Karpas-422 (cell line): ENCODE data around the gene TNIP2. TPM values are rescaled to one million over a fixed set of nuclear protein-coding genes. Genes with fewer than 3 reads are reported as not detected.
"Not testable (repeated sequence)": the region's sequence is repeated elsewhere in the genome, so short reads cannot be mapped to it uniquely, and the experiment has no call there.

Experiments used
- DNase-seq: peaks from one replicate; pipeline ENCODE4 v3.0.0-alpha.2; 2015
- H2AFZ ChIP-seq: fragments of 200-600 bp; sonication (generic); 2 replicates; pipeline ENCODE4 v1.6.1; 2014; ENCODE audit warnings: antibody characterized with exemption, low read length, mixed read lengths
- H3K27ac ChIP-seq: fragments of 200-600 bp; sonication (generic); 2 replicates; pipeline ENCODE4 v1.5.1; 2014; ENCODE audit warnings: mild to moderate bottlenecking, low read length, moderate library complexity
- H3K27me3 ChIP-seq: fragments of 200-600 bp; sonication (generic); 2 replicates; pipeline ENCODE4 v1.6.1; 2014; ENCODE audit warnings: low read length, mixed read lengths
- H3K36me3 ChIP-seq: fragments of 200-600 bp; sonication (generic); 2 replicates; pipeline ENCODE4 v1.6.1; 2014; ENCODE audit warnings: low read length, mixed read lengths; ENCODE audit not compliant: insufficient read depth
- H3K4me1 ChIP-seq: fragments of 200-600 bp; sonication (generic); 2 replicates; pipeline ENCODE4 v1.6.1; 2014; ENCODE audit warnings: mild to moderate bottlenecking, low read length, mixed read lengths
- H3K4me2 ChIP-seq: fragments of 200-600 bp; sonication (generic); 2 replicates; pipeline ENCODE4 v1.6.1; 2014; ENCODE audit warnings: low read length, low read depth, mild to moderate bottlenecking; ENCODE audit not compliant: poor library complexity, severe bottlenecking
- H3K4me3 ChIP-seq: fragments of 200-600 bp; sonication (generic); 2 replicates; pipeline ENCODE4 v1.5.1; 2014; ENCODE audit warnings: mild to moderate bottlenecking, antibody characterized with exemption, low read length, mixed read lengths
- H3K79me2 ChIP-seq: fragments of 200-600 bp; sonication (generic); 2 replicates; pipeline ENCODE4 v1.6.1; 2014; ENCODE audit warnings: mild to moderate bottlenecking, low read length, mixed read lengths
- H3K9ac ChIP-seq: fragments of 200-600 bp; sonication (generic); 2 replicates; pipeline ENCODE4 v1.6.0; 2014; ENCODE audit warnings: low read length
- H3K9me2 ChIP-seq: fragments of 200-600 bp; sonication (generic), shearing (Covaris generic); replicated peaks from 2 replicates; pipeline ENCODE4 v1.6.0; 2014; ENCODE audit warnings: mild to moderate bottlenecking, low read length, moderate library complexity; ENCODE audit not compliant: insufficient read depth
- H3K9me3 ChIP-seq: fragments of 300-700, 200-600 bp; sonication (generic); 2 replicates; pipeline ENCODE4 v1.6.1; 2014; ENCODE audit warnings: low read length, mixed read lengths
- H4K20me1 ChIP-seq: fragments of 200-600 bp; sonication (generic); 2 replicates; pipeline ENCODE4 v1.6.1; 2014; ENCODE audit warnings: mild to moderate bottlenecking, antibody characterized with exemption, low read length, low read depth; ENCODE audit not compliant: insufficient read depth
- total RNA-seq: library from RNA; depleted of rRNA; stranded (reverse); fragments of >200 nt; shearing (Covaris generic); gene quantifications from 2 replicates; pipeline ENCODE4 v1.2.3, GENCODE V29; 2014; ENCODE audit warnings: low replicate concordance

TNIP2 gene
- total RNA-seq, 1 experiment from 2014 or later, result 30.6 TPM

DNA sequence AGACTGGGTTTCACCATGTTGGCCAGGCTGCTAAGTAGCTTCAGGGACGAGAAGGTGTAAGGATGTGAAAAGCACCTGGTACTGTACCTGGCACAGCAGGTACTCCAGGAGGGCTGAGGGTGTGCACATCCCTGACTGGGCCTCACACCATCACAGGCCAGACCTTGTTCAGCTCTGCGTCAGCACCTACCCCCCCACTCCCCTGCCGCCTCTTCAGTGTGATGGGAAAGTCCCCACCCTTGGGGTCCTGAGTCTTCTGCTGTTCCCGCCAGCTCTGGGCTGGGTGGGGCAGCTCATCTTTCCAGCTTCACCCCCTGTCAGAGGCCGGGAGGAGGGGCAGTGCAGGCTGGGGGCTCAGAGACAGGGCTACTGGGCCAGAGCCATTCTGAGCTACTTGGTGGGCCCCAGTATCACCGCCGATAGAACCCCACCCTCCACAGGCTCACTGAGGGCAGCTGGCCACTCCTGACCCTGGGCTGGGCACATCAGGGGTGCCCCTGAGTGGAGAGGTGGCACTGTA is 30.1 kb upstream of the TNIP2 start:
- peak overlapping the region; percentile 14 for H3K4me2 ChIP-seq
- H3K79me2 ChIP-seq, result no peaks in the 10 kb centered on the region
- no peaks in the 10 kb centered on the region for H3K9me2 ChIP-seq
- no peaks in the 10 kb centered on the region for H3K36me3 ChIP-seq
- H3K9me3 ChIP-seq, result no peaks in the 10 kb centered on the region
- H3K4me1 ChIP-seq, result peaks cover 28% of the 10 kb centered on the region
- H3K9ac ChIP-seq, result no peak overlapping the region
- H4K20me1 ChIP-seq, result no peaks in the 10 kb centered on the region
- H2AFZ ChIP-seq, result no peak overlapping the region; the same call in 1 of the 2 replicates
- no peak overlapping the region for H3K4me3 ChIP-seq
- no peaks in the 10 kb centered on the region for H3K27me3 ChIP-seq
- no peak overlapping the region for H3K27ac ChIP-seq
- no peak for DNase-seq

DNA sequence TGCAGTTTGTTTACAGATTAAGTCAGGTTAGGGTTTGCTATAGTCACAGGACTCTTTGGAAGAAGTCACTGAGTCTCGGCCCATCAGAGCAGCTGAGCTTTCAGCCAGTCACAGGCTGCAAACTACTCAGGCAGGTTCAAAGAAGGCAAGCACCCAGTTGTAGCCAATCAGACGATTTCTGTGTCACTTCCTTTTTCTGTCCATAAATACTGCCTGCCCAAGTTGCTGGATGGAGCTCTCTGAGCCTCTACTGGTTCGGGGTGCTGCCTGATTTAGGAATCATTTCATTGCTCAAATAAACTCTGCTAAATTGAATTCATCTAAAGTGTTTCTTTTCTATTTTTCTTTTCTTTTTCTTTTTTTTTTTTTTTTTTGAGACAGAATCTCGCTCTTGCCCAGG is 29.5 kb upstream of the TNIP2 start:
- no peaks in the 10 kb centered on the region for H3K9me2 ChIP-seq
- H3K36me3 ChIP-seq, result no peaks in the 10 kb centered on the region
- H3K4me1 ChIP-seq, result peaks cover 28% of the 10 kb centered on the region
- H4K20me1 ChIP-seq, result no peaks in the 10 kb centered on the region
- H2AFZ ChIP-seq, result no peak overlapping the region
- peak overlapping the region; percentile 14 for H3K4me2 ChIP-seq
- no peaks in the 10 kb centered on the region for H3K27me3 ChIP-seq
- no peaks in the 10 kb centered on the region for H3K9me3 ChIP-seq
- peak; percentile 82 for DNase-seq
- H3K9ac ChIP-seq, result no peak overlapping the region
- H3K79me2 ChIP-seq, result no peaks in the 10 kb centered on the region
- H3K4me3 ChIP-seq, result no peak overlapping the region
- H3K27ac ChIP-seq, result no peak overlapping the region

DNA sequence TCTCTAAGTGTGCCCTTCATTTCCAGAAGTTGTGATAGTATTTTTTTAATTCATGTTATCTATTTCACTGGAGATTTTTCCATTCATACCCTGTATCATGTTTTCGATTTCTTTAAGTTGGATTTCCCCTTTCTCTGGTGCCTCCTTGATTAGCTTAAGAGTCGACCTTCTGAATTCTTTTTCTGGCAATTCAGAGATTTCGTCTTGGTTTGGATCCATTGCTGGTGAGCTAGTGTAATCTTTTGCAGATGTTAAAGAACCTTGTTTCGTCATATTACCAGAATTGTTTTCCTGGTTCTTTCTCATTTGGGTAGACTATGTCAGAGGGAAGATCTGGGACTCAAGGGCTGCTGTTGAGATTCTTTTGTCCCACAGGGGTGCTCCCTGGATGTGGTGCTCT is 27.7 kb upstream of the TNIP2 start:
- Histone ChIP-seq H3K27me3 (no peaks in the 10 kb centered on the region), H3K9me3 (no peaks in the 10 kb centered on the region), H4K20me1 (no peaks in the 10 kb centered on the region), H3K79me2 (no peaks in the 10 kb centered on the region), H3K27ac (no peak overlapping the region), H3K9me2 (no peaks in the 10 kb centered on the region), H3K36me3 (no peaks in the 10 kb centered on the region), H3K4me3 (no peak overlapping the region), H3K9ac (no peak overlapping the region), H3K4me1 (peaks cover 28% of the 10 kb centered on the region), H2AFZ (no peak overlapping the region), H3K4me2 (no peak overlapping the region)
- DNase-seq, result no peak

DNA sequence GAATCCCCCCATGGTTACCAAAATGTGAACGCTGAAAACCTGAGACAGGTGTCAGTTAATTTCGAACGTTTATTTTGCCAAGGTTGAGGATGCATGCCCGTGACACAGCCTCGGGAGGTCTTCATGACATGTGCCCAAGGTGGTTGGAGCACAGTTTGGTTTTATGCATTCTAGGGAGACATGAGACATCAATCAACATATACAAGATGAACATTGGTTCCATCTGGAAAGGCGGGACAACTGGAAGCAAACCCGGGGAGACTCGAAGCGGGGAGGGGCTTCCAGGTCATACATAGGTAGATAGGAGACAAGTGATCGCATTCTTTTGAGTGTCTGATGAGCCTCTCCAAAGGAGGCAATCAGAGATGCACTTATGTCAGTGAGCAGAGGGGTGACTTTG is 25.8 kb upstream of the TNIP2 start:
- Histone ChIP-seq H3K9ac (no peak overlapping the region), H3K4me2 (no peak overlapping the region), H3K9me2 (no peaks in the 10 kb centered on the region), H4K20me1 (no peaks in the 10 kb centered on the region), H3K4me3 (no peak overlapping the region), H3K4me1 (peaks cover 25% of the 10 kb centered on the region), H3K36me3 (no peaks in the 10 kb centered on the region), H3K9me3 (no peaks in the 10 kb centered on the region), H3K79me2 (no peaks in the 10 kb centered on the region), H3K27ac (no peak overlapping the region), H2AFZ (no peak overlapping the region), H3K27me3 (no peaks in the 10 kb centered on the region)
- no peak for DNase-seq

DNA sequence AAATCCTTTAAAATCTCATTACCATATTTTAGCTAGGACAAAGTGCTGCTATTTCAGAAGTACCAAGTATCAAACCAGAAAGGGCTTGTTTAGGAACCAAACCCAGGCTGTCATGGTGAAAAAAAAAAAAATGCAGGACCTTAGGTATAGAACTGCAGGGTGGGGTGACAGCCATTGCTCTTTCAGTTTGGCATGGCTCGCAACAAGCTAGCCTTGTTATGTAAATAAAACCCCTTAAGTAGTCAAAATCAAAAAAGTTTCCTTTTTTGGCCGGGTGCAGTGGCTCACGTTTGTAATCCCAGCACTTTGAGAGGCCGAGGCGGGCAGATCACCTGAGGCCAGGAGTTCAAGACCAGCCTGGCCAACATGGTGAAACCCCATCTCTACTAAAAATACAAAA is 24.5 kb upstream of the TNIP2 start:
- H3K9ac ChIP-seq, H3K9me2 ChIP-seq, H3K36me3 ChIP-seq, H3K79me2 ChIP-seq, H3K27me3 ChIP-seq, H3K9me3 ChIP-seq, H3K27ac ChIP-seq, DNase-seq, H4K20me1 ChIP-seq, H3K4me2 ChIP-seq, H2AFZ ChIP-seq, H3K4me3 ChIP-seq: not testable (repeated sequence)
- H3K4me1 ChIP-seq, result peaks cover 12% of the 10 kb centered on the region

GRCh38 chr4:2771264-2771663 is 15.1 kb upstream of the TNIP2 start:
- Histone ChIP-seq H3K4me1 (no peaks in the 10 kb centered on the region), H3K4me2 (no peak overlapping the region), H3K9ac (no peak overlapping the region), H3K9me3 (no peaks in the 10 kb centered on the region), H2AFZ (no peak overlapping the region), H4K20me1 (no peaks in the 10 kb centered on the region), H3K27ac (no peak overlapping the region), H3K9me2 (no peaks in the 10 kb centered on the region), H3K79me2 (no peaks in the 10 kb centered on the region), H3K27me3 (no peaks in the 10 kb centered on the region), H3K4me3 (no peak overlapping the region), H3K36me3 (no peaks in the 10 kb centered on the region)
- no peak for DNase-seq

DNA sequence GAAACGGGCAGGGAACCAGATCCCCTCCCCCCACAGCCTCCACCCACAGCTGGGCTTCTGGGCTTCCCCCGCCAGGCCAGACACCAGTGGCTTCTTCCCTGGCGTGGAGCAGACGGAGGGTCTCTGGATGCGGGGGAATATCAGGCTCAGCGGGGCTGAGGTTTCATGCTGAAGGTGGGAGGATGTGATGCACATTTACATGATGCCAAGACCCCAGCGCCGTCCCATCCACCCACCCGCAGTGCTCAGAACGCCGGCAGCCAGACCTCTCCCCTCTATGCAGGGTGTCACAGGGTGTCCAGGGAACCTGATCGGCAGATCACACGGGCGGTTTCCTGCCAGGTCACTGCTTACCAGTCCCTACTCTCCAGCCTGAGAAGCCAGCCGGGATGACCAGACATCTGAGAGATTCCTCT is 12.8 kb upstream of the TNIP2 start:
- no peak overlapping the region for H2AFZ ChIP-seq
- DNase-seq, result no peak
- H3K4me1 ChIP-seq, result peaks cover 8% of the 10 kb centered on the region
- no peak overlapping the region for H3K27ac ChIP-seq
- H3K36me3 ChIP-seq, result no peaks in the 10 kb centered on the region
- H3K9me2 ChIP-seq, result no peaks in the 10 kb centered on the region
- no peaks in the 10 kb centered on the region for H4K20me1 ChIP-seq
- H3K4me3 ChIP-seq, result no peak overlapping the region
- H3K9me3 ChIP-seq, result no peaks in the 10 kb centered on the region
- no peaks in the 10 kb centered on the region for H3K79me2 ChIP-seq
- H3K9ac ChIP-seq, result no peak overlapping the region
- H3K27me3 ChIP-seq, result no peaks in the 10 kb centered on the region
- H3K4me2 ChIP-seq, result no peak overlapping the region

DNA sequence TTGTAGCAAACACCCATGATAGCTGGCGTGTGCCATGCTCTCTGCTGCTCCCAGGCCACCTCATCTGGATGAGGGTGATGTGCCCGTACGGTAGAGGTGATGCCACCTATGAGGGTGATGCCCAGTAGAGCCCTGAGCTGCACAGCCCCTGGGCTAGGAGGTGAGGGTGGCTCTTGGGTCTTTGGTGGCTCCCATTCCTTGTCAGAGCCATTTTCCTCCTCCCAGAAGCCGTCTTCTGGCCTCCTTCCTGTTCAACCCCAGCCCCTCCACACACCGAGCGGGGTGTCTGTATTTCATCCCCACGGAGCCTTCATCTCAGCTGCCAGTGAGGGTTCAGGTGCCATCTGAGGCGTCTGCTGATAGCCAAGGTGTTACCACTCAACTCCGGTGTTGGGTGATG is 12.0 kb upstream of the TNIP2 start:
- no peak overlapping the region for H3K4me2 ChIP-seq
- H3K79me2 ChIP-seq, result no peaks in the 10 kb centered on the region
- no peaks in the 10 kb centered on the region for H4K20me1 ChIP-seq
- H3K36me3 ChIP-seq, result no peaks in the 10 kb centered on the region
- no peaks in the 10 kb centered on the region for H3K9me3 ChIP-seq
- H2AFZ ChIP-seq, result no peak overlapping the region
- no peaks in the 10 kb centered on the region for H3K27me3 ChIP-seq
- no peak for DNase-seq
- peaks cover 13% of the 10 kb centered on the region for H3K4me1 ChIP-seq
- no peak overlapping the region for H3K4me3 ChIP-seq
- H3K9me2 ChIP-seq, result no peaks in the 10 kb centered on the region
- H3K9ac ChIP-seq, result no peak overlapping the region
- H3K27ac ChIP-seq, result no peak overlapping the region

GRCh38 chr4:2767705-2768074 is 11.6 kb upstream of the TNIP2 start:
- Histone ChIP-seq H3K9me2 (no peaks in the 10 kb centered on the region), H2AFZ (no peak overlapping the region), H4K20me1 (no peaks in the 10 kb centered on the region), H3K27me3 (no peaks in the 10 kb centered on the region), H3K79me2 (no peaks in the 10 kb centered on the region), H3K4me2 (no peak overlapping the region), H3K27ac (no peak overlapping the region), H3K4me3 (no peak overlapping the region), H3K9me3 (no peaks in the 10 kb centered on the region), H3K36me3 (no peaks in the 10 kb centered on the region), H3K9ac (no peak overlapping the region), H3K4me1 (peaks cover 13% of the 10 kb centered on the region)
- DNase-seq, result no peak
